ENCODE results near the gene ABHD2. TPM values are rescaled to one million over a fixed set of nuclear protein-coding genes. Genes with fewer than 3 reads are reported as not detected.

The ABHD2 gene
- total RNA-seq, 4 donors from 2014 or later: 19.3 to 150 (median 64.5) TPM

DNA sequence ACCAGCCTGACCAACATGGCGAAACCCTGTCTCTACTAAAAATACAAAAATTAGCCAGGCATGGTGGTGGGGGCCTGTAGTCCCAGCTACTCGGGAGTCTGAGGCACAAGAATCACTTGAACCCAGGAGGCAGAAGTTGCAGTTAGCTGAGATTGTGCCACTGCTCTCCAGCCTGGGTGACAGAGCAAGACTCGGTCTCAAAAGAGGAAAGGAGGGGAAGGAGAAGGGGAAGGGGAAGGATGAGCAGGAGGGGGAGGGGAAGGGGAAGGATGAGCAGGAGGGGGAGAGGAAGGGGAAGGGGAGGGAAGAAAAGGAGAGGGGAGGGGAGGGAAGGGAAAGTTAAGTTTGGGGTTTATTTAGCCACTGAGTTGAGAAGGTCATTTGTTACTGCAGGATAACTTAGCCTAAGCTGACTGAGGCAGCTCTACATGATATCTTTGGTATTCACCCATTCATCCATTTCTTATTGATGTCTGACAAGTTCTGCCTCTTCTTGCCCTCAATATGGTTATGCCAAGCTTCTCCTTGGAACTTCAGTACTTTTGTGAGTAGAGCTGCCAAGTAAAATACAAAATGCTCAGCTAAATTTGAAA lies 15.9 kb upstream of the ABHD2 start:
- DNase-seq (no peak), ATAC-seq (no peak)
- Histone ChIP-seq H3K4me1 (no peaks in the 10 kb centered on the region), H3K4me3 (no peak overlapping the region), H3K27me3 (no peaks in the 10 kb centered on the region), H3K27ac (no peak overlapping the region), H3K36me3 (no peaks in the 10 kb centered on the region), H3K9me3 (no peaks in the 10 kb centered on the region)
- in situ Hi-C loops (cut with MboI; ENCODE audit: low sequenced_read_pairs in 4 of 4): no loop called here
- intact Hi-C loops (cut with DNase I; ENCODE audit: low total_unique reads): no loop called here
- TF ChIP-seq POLR2A (IDR thresholded peaks at IDR 0.05): no peak
- TF ChIP-seq, protein P1, sequence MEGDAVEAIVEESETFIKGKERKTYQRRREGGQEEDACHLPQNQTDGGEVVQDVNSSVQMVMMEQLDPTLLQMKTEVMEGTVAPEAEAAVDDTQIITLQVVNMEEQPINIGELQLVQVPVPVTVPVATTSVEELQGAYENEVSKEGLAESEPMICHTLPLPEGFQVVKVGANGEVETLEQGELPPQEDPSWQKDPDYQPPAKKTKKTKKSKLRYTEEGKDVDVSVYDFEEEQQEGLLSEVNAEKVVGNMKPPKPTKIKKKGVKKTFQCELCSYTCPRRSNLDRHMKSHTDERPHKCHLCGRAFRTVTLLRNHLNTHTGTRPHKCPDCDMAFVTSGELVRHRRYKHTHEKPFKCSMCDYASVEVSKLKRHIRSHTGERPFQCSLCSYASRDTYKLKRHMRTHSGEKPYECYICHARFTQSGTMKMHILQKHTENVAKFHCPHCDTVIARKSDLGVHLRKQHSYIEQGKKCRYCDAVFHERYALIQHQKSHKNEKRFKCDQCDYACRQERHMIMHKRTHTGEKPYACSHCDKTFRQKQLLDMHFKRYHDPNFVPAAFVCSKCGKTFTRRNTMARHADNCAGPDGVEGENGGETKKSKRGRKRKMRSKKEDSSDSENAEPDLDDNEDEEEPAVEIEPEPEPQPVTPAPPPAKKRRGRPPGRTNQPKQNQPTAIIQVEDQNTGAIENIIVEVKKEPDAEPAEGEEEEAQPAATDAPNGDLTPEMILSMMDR (IDR thresholded peaks at IDR 0.05 in 4 of 5, conservative IDR thresholded peaks at IDR 0.05 in 1 of 5): no peak

DNA sequence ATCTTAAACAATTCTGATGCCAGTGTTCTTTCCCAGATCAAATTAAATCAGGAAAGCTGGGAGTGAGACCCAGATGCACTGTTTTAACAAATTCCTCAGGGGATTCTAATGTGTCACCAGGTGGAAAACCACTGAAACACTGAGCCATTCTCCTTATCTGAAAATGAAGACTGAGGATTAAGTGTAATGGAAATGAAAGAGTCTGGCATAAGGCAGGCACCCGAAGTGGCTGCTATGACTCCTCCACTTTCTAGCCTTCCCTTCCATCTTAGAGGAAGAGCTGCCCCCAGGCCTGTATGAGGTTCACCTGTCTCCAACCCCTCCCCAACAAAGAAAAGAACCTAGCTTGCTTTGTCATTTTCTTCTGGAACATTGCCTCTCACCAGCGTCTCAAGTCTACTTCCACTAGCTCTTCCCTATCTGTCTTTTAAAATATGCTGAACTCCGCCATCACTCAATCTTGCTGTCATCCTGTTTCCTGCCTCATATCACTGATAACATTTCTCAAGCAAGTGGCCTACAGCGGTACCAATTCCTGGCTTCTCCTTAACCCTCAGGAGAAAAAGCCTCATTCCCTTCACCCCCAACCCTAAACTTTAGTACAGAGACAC lies 13.7 kb upstream of the ABHD2 start:
- TF ChIP-seq, protein P1 (IDR thresholded peaks at IDR 0.05 in 4 of 5, conservative IDR thresholded peaks at IDR 0.05 in 1 of 5): no peak
- TF ChIP-seq POLR2A (IDR thresholded peaks at IDR 0.05): no peak
- Histone ChIP-seq H3K36me3 (no peaks in the 10 kb centered on the region), H3K4me3 (no peak overlapping the region), H3K27ac (no peak overlapping the region), H3K4me1 (no peaks in the 10 kb centered on the region), H3K9me3 (no peaks in the 10 kb centered on the region), H3K27me3 (no peaks in the 10 kb centered on the region)
- intact Hi-C loops (cut with DNase I; ENCODE audit: low total_unique reads): no loop called here
- DNase-seq (no peak), ATAC-seq (no peak)
- in situ Hi-C loops (cut with MboI; ENCODE audit: low sequenced_read_pairs in 4 of 4): no loop called here

DNA sequence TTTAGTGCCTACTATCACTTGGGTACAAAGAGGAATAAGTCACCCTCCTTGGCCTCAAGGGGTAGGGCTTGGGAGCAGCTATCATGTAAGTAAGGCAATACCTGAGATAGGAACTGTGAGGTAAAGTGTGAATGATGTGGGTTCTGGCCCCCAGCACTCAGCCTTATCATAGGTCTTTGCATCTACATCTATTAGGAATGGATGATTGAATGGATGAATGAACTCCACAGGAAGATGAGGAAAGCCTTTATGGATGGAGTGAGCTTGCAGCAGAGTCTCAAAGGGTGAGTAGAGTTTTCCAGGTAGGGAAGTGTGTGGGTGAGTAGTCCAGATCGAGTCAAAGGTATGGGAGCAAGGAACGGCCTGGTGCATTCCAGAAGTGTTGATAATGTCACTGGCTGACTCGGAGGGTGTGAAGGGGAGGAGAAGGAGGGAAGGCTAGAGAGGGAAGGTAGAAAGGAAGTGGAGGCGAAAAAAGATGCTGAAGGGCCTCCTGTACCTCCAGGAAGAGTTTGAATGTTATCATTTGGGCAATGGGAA lies 13.1 kb upstream of the ABHD2 start:
- DNase-seq (no peak), ATAC-seq (no peak)
- in situ Hi-C loops (cut with MboI; ENCODE audit: low sequenced_read_pairs in 4 of 4) (no loop called here), intact Hi-C loops (cut with DNase I; ENCODE audit: low total_unique reads) (no loop called here)
- Histone ChIP-seq H3K27me3 (no peaks in the 10 kb centered on the region), H3K36me3 (no peaks in the 10 kb centered on the region), H3K9me3 (no peaks in the 10 kb centered on the region), H3K4me3 (no peak overlapping the region), H3K27ac (no peak overlapping the region), H3K4me1 (no peaks in the 10 kb centered on the region)
- TF ChIP-seq, protein P1 (IDR thresholded peaks at IDR 0.05 in 4 of 5, conservative IDR thresholded peaks at IDR 0.05 in 1 of 5): no peak
- TF ChIP-seq POLR2A (IDR thresholded peaks at IDR 0.05): no peak

DNA sequence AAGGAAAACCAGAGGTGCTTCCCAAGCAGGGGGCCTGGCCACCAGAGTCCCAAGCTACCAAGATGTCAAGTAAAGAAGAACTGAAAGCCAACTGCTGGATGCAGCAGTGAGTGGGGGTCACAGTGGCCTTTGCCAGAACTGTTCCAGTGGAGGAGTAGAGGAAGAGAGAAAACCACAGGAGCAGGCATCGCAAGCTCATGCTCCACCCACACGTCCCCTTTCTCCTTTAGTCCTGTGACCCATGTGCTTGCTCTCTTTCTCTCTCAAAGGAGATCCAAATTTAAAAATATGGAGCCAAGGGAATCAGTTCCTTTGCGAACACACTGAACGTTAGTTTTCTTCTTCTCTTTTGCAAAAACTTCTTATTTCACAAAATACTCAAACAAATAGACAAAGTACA lies 12.4 kb upstream of the ABHD2 start:
- TF ChIP-seq, protein P1 (IDR thresholded peaks at IDR 0.05 in 4 of 5, conservative IDR thresholded peaks at IDR 0.05 in 1 of 5): no peak
- no peak for TF ChIP-seq POLR2A (IDR thresholded peaks at IDR 0.05)
- in situ Hi-C loops (cut with MboI; ENCODE audit: low sequenced_read_pairs in 4 of 4): no loop called here
- Histone ChIP-seq H3K4me3 (no peak overlapping the region), H3K27me3 (no peaks in the 10 kb centered on the region), H3K36me3 (no peaks in the 10 kb centered on the region), H3K27ac (no peak overlapping the region), H3K9me3 (no peaks in the 10 kb centered on the region), H3K4me1 (no peaks in the 10 kb centered on the region)
- intact Hi-C loops (cut with DNase I; ENCODE audit: low total_unique reads): no loop called here
- no peak for ATAC-seq
- no peak for DNase-seq

All from gastrocnemius medialis (tissue), 4 donors.